HepG2 (cell line): Measurements from ENCODE around the gene COL26A1. TPM values are rescaled to one million over a fixed set of nuclear protein-coding genes. Genes with fewer than 3 reads are reported as not detected.

Experiments used
- ATRX ChIP-seq: sonication (generic); formaldehyde crosslinking; IDR thresholded peaks from 2 replicates; pipeline ENCODE4 v1.4.0; 2020; ENCODE audit warnings: missing genetic modification reagents, borderline replicate concordance
- HHEX ChIP-seq: IDR thresholded peaks from 2 replicates; pipeline ENCODE4 v1.6.1; 2016; ENCODE audit warnings: control low read depth
- HOXA5 ChIP-seq: sonication (generic); formaldehyde crosslinking; IDR thresholded peaks from 2 replicates; pipeline ENCODE4 v1.4.0; 2020; ENCODE audit warnings: missing genetic modification reagents
- IRF2 ChIP-seq: IDR thresholded peaks from 2 replicates; pipeline ENCODE4 v1.6.1; 2018; ENCODE audit warnings: missing genetic modification reagents, missing compliant biosample characterization
- ISL2 ChIP-seq: sonication (generic); formaldehyde crosslinking; IDR thresholded peaks from 2 replicates; pipeline ENCODE4 v1.5.0; 2020; ENCODE audit warnings: missing genetic modification reagents
- KAT8 ChIP-seq: IDR thresholded peaks from 2 replicates; pipeline ENCODE4 v1.6.1; 2016; ENCODE audit warnings: missing genetic modification reagents, missing compliant biosample characterization
- KDM4B ChIP-seq: sonication (generic); formaldehyde crosslinking; IDR thresholded peaks from 2 replicates; pipeline ENCODE4 v1.4.0; 2020; ENCODE audit warnings: missing genetic modification reagents
- KLF15 ChIP-seq: sonication (generic); formaldehyde crosslinking; IDR thresholded peaks from 2 replicates; pipeline ENCODE4 v1.8.1; 2023; ENCODE audit warnings: borderline replicate concordance, mild to moderate bottlenecking, inconsistent platforms, missing genetic modification reagents, mixed read lengths
- SMYD3 ChIP-seq: sonication (generic); formaldehyde crosslinking; IDR thresholded peaks from 2 replicates; pipeline ENCODE4 v1.8.1; 2023; ENCODE audit warnings: mild to moderate bottlenecking, missing genetic modification reagents
- SRF ChIP-seq: IDR thresholded peaks from 2 replicates; pipeline ENCODE4 v1.6.1; 2011; ENCODE audit warnings: mild to moderate bottlenecking, low read depth, low read length, moderate library complexity
- THAP9 ChIP-seq: sonication (generic); formaldehyde crosslinking; IDR thresholded peaks from 2 replicates; pipeline ENCODE4; 2020; ENCODE audit warnings: missing genetic modification reagents, mild to moderate bottlenecking, borderline replicate concordance
- ZBTB20 ChIP-seq: sonication (generic); formaldehyde crosslinking; IDR thresholded peaks from 2 replicates; pipeline ENCODE4 v1.8.1; 2023; ENCODE audit warnings: missing genetic modification reagents, low read depth, mild to moderate bottlenecking, borderline replicate concordance
- ZBTB38 ChIP-seq: sonication (generic); formaldehyde crosslinking; IDR thresholded peaks from 2 replicates; pipeline ENCODE4 v1.5.1; 2020; ENCODE audit warnings: mild to moderate bottlenecking, missing genetic modification reagents
- ZFP36L1 ChIP-seq: sonication (generic); formaldehyde crosslinking; IDR thresholded peaks from 2 replicates; pipeline ENCODE4 v1.8.0; 2022; ENCODE audit warnings: mild to moderate bottlenecking, missing genetic modification reagents, moderate library complexity
- ZNF24 ChIP-seq: fragments of 450-650 bp; IDR thresholded peaks from 2 replicates; pipeline ENCODE4 v1.6.1; 2017; ENCODE audit warnings: antibody characterized with exemption, mild to moderate bottlenecking
- ZNF3 ChIP-seq: IDR thresholded peaks from 2 replicates; pipeline ENCODE4 v1.7.0; 2017; ENCODE audit warnings: inconsistent platforms
- ZNF343 ChIP-seq: sonication (generic); formaldehyde crosslinking; IDR thresholded peaks from 2 replicates; pipeline ENCODE4 v1.4.0; 2020; ENCODE audit warnings: mild to moderate bottlenecking, missing genetic modification reagents
- ZNF543 ChIP-seq: sonication (generic); formaldehyde crosslinking; IDR thresholded peaks from 2 replicates; pipeline ENCODE4 v1.4.0; 2020; ENCODE audit warnings: mild to moderate bottlenecking, missing genetic modification reagents
- ZNF547 ChIP-seq: sonication (generic); formaldehyde crosslinking; IDR thresholded peaks from 2 replicates; pipeline ENCODE4 v1.5.1; 2020; ENCODE audit warnings: mild to moderate bottlenecking, missing genetic modification reagents
- ZNF569 ChIP-seq: sonication (generic); formaldehyde crosslinking; IDR thresholded peaks from 2 replicates; pipeline ENCODE4 v1.5.0; 2020; ENCODE audit warnings: mild to moderate bottlenecking, missing genetic modification reagents, moderate library complexity, borderline replicate concordance
- polyA plus RNA-seq, 8 experiments: library from polyadenylated mRNA; depleted of rRNA in 3 of 8; stranded (reverse) in 7 of 8; unstranded in 1 of 8; fragments of >200 nt; fragmentation: Illumina TruSeq in 4 of 8; extraction: Trizol in 4 of 8; gene quantifications; 2 replicates each; pipeline versions ENCODE4 v1.2.1 to v1.2.3, GENCODE V29; 2011 to 2016; ENCODE audit warnings: low read depth in 4 of 8, missing spikeins in 1 of 8, mixed read lengths in 1 of 8; ENCODE audit not compliant: insufficient read depth in 1 of 8
- total RNA-seq, 5 experiments: library from RNA; depleted of rRNA; stranded (reverse); fragments of >200 nt; fragmentation: Illumina TruSeq; extraction: Trizol; gene quantifications; 2 replicates each; pipeline ENCODE4 v1.2.3, GENCODE V29; 2016; ENCODE audit warnings: low read depth in 1 of 5
- TF ChIP-seq, protein P1 (sequence below): sonication (generic); formaldehyde crosslinking; IDR thresholded peaks from 2 replicates; pipeline ENCODE4 v1.5.1; 2020; ENCODE audit warnings: mild to moderate bottlenecking, missing genetic modification reagents, borderline replicate concordance
- TF ChIP-seq, protein P2 (sequence below): sonication (generic); formaldehyde crosslinking; IDR thresholded peaks from 2 replicates; pipeline ENCODE4 v1.8.0; 2022; ENCODE audit warnings: mild to moderate bottlenecking, missing genetic modification reagents, borderline replicate concordance

Gene COL26A1
- total and polyA plus RNA-seq, 2 of the 13 experiments (the other 11 are each of a cell fraction or from before 2014, with no cell fraction given) = 7.8 to 9.2 TPM

DNA sequence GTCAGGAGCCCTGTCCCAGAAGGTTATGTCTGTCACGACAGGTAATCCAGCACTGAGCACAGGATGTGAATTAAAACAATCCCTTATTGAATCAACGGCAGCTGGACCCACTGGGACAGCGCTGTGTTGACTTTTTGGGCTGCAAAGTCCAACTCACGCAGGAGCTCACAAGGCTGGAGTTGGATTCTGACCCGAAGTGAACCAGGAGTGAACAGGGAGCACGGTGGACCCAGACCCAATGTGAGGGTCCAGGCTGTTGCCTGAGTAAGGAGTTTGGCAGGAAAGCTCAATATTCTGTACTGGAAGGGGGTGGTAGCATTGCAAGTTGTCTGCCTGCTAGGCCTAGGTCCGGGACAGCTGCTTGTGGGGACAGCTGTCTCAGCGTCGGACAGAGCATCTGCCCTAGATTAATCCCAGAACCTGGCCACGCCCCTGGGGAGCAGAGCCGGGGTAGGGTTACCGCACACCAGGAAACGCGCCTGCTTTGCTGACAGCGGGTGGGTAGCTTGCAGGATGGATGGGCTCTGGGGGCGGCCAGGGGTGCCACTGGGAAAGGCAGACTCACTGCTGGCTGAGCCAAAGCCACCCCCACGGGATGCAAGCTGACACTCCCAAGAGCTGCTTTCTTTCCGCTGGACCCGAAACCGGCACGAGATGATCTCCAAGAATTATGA, 24.0 kb downstream of the COL26A1 start (continued):
- TF ChIP-seq, protein P1, sequence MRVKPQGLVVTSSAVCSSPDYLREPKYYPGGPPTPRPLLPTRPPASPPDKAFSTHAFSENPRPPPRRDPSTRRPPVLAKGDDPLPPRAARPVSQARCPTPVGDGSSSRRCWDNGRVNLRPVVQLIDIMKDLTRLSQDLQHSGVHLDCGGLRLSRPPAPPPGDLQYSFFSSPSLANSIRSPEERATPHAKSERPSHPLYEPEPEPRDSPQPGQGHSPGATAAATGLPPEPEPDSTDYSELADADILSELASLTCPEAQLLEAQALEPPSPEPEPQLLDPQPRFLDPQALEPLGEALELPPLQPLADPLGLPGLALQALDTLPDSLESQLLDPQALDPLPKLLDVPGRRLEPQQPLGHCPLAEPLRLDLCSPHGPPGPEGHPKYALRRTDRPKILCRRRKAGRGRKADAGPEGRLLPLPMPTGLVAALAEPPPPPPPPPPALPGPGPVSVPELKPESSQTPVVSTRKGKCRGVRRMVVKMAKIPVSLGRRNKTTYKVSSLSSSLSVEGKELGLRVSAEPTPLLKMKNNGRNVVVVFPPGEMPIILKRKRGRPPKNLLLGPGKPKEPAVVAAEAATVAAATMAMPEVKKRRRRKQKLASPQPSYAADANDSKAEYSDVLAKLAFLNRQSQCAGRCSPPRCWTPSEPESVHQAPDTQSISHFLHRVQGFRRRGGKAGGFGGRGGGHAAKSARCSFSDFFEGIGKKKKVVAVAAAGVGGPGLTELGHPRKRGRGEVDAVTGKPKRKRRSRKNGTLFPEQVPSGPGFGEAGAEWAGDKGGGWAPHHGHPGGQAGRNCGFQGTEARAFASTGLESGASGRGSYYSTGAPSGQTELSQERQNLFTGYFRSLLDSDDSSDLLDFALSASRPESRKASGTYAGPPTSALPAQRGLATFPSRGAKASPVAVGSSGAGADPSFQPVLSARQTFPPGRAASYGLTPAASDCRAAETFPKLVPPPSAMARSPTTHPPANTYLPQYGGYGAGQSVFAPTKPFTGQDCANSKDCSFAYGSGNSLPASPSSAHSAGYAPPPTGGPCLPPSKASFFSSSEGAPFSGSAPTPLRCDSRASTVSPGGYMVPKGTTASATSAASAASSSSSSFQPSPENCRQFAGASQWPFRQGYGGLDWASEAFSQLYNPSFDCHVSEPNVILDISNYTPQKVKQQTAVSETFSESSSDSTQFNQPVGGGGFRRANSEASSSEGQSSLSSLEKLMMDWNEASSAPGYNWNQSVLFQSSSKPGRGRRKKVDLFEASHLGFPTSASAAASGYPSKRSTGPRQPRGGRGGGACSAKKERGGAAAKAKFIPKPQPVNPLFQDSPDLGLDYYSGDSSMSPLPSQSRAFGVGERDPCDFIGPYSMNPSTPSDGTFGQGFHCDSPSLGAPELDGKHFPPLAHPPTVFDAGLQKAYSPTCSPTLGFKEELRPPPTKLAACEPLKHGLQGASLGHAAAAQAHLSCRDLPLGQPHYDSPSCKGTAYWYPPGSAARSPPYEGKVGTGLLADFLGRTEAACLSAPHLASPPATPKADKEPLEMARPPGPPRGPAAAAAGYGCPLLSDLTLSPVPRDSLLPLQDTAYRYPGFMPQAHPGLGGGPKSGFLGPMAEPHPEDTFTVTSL (CRISPR knock-in tag) = peak; percentile 67; the same call in 1 of the 2 replicates
- no peak for TF ChIP-seq KLF15
- TF ChIP-seq ZNF3 = no peak
- TF ChIP-seq, protein P2, sequence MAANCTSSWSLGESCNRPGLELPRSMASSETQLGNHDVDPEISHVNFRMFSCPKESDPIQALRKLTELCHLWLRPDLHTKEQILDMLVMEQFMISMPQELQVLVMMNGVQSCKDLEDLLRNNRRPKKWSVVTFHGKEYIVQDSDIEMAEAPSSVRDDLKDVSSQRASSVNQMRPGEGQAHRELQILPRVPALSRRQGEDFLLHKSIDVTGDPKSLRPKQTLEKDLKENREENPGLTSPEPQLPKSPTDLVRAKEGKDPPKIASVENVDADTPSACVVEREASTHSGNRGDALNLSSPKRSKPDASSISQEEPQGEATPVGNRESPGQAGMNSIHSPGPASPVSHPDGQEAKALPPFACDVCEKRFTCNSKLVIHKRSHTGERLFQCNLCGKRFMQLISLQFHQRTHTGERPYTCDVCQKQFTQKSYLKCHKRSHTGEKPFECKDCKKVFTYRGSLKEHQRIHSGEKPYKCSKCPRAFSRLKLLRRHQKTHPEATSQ (CRISPR knock-in tag) = no peak
- TF ChIP-seq ATRX (CRISPR knock-in tag) = no peak
- no peak for TF ChIP-seq IRF2 (CRISPR knock-in tag)
- TF ChIP-seq KAT8 (CRISPR knock-in tag) = peak; percentile 47; the same call in 1 of the 2 replicates
- TF ChIP-seq ZNF343 (CRISPR knock-in tag) = no peak
- TF ChIP-seq ZNF569 = no peak
- no peak for TF ChIP-seq ZNF547 (CRISPR knock-in tag)
- no peak for TF ChIP-seq THAP9
- TF ChIP-seq ISL2 (CRISPR knock-in tag) = 0 out of 2 replicates have a peak, but pooled peaks have one; percentile 45
- TF ChIP-seq ZBTB20 (CRISPR knock-in tag) = 0 out of 2 replicates have a peak, but pooled peaks have one; percentile 19
- no peak for TF ChIP-seq HHEX (CRISPR knock-in tag)
- no peak for TF ChIP-seq SMYD3 (CRISPR knock-in tag)
- TF ChIP-seq ZNF24 = no peak
- TF ChIP-seq HOXA5 = no peak
- TF ChIP-seq ZFP36L1 (CRISPR knock-in tag) = no peak
- 0 out of 2 replicates have a peak, but pooled peaks have one; percentile 49 for TF ChIP-seq ZBTB38 (CRISPR knock-in tag)
- no peak for TF ChIP-seq ZNF543 (CRISPR knock-in tag)
- no peak for TF ChIP-seq SRF
- TF ChIP-seq KDM4B (CRISPR knock-in tag) = 0 out of 2 replicates have a peak, but pooled peaks have one; percentile 32
